GM18517 (cell line): ENCODE measurements around the gene GALNT18.

ENCODE experiments used
- ATAC-seq: cut with Tn5 transposase; IDR thresholded peaks from one replicate; pipeline ENCODE4 v1.9.1; 2021; ENCODE audit warnings: mild to moderate bottlenecking, moderate library complexity; ENCODE audit not compliant: unreplicated experiment

Gene GALNT18

GRCh38 chr11:11416502-11416901 is 205.3 kb downstream of the GALNT18 start:
- ATAC-seq, result no peak

GRCh38 chr11:11415901-11416300 is 205.9 kb downstream of the GALNT18 start:
- no peak for ATAC-seq

GRCh38 chr11:11414996-11415395 is 206.8 kb downstream of the GALNT18 start:
- ATAC-seq, result no peak

- no peak for ATAC-seq
These were observed 208.0 kb downstream of the GALNT18 start for GRCh38 chr11:11413776-11414175.

GRCh38 chr11:11411401-11411985 is 210.3 kb downstream of the GALNT18 start:
- ATAC-seq, result no peak

- no peak for ATAC-seq
These were observed 211.9 kb downstream of the GALNT18 start for GRCh38 chr11:11409901-11410300.

- no peak for ATAC-seq
These were observed 212.6 kb downstream of the GALNT18 start for GRCh38 chr11:11409224-11409623.

GRCh38 chr11:11408436-11409221 is 213.2 kb downstream of the GALNT18 start:
- no peak for ATAC-seq

GRCh38 chr11:11407763-11408084 is 214.1 kb downstream of the GALNT18 start:
- ATAC-seq, result no peak

- ATAC-seq, result no peak
These were observed 214.6 kb downstream of the GALNT18 start for GRCh38 chr11:11407065-11407762.

GRCh38 chr11:11406652-11407051 is 215.2 kb downstream of the GALNT18 start:
- no peak for ATAC-seq

GRCh38 chr11:11403763-11404725 is 217.8 kb downstream of the GALNT18 start:
- no peak for ATAC-seq

GRCh38 chr11:11401960-11402535 is 219.8 kb downstream of the GALNT18 start:
- ATAC-seq, result no peak

GRCh38 chr11:11400635-11401232 is 221.1 kb downstream of the GALNT18 start:
- ATAC-seq, result no peak

- no peak for ATAC-seq
These were observed 221.7 kb downstream of the GALNT18 start for GRCh38 chr11:11400121-11400520.

GRCh38 chr11:11397781-11398180 is 224.0 kb downstream of the GALNT18 start:
- no peak for ATAC-seq

- no peak for ATAC-seq
These were observed 224.8 kb downstream of the GALNT18 start for GRCh38 chr11:11397036-11397415.

GRCh38 chr11:11396301-11397035 is 225.3 kb downstream of the GALNT18 start:
- no peak for ATAC-seq

GRCh38 chr11:11395126-11395525 is 226.7 kb downstream of the GALNT18 start:
- ATAC-seq, result no peak

- ATAC-seq, result no peak
These were observed 227.6 kb downstream of the GALNT18 start for GRCh38 chr11:11394241-11394640.
